ENCODE measurements around the gene SFMBT2.

Gene SFMBT2

GRCh38 chr10:7409045-7409731, 1.6 kb downstream of the SFMBT2 start:
- H3K9ac ChIP-seq (ENCODE audit: insufficient read length), result no peak overlapping the region
- no peak for TF ChIP-seq EZH2 (IDR thresholded peaks at IDR 0.05)
- no peak for TF ChIP-seq POLR2AphosphoS5 (IDR thresholded peaks at IDR 0.05; ENCODE audit: borderline replicate concordance, low read depth, low read length)
- TF ChIP-seq FOXP2 (optimal IDR thresholded peaks at IDR 0.05; ENCODE audit: control extremely low read depth, extremely low read length, insufficient read depth), result no peak
- no peaks in the 10 kb centered on the region for H3K9me3 ChIP-seq (ENCODE audit: low read depth, low read length)
- DNase-seq (ENCODE audit: low read depth, low spot score), result no peak
- no peak overlapping the region for H3K27ac ChIP-seq
- peak overlapping the region; percentile 77 for H3K4me3 ChIP-seq
- H3K36me3 ChIP-seq (ENCODE audit: insufficient read depth, low read length), result no peaks in the 10 kb centered on the region

GRCh38 chr10:7408291-7409044, 2.4 kb downstream of the SFMBT2 start:
- H3K27ac ChIP-seq, result no peak overlapping the region
- peak overlapping the region; percentile 77 for H3K4me3 ChIP-seq
- TF ChIP-seq FOXP2 (optimal IDR thresholded peaks at IDR 0.05; ENCODE audit: control extremely low read depth, extremely low read length, insufficient read depth), result no peak
- TF ChIP-seq EZH2 (IDR thresholded peaks at IDR 0.05), result no peak
- no peak for TF ChIP-seq POLR2AphosphoS5 (IDR thresholded peaks at IDR 0.05; ENCODE audit: borderline replicate concordance, low read depth, low read length)
- H3K36me3 ChIP-seq (ENCODE audit: insufficient read depth, low read length), result no peaks in the 10 kb centered on the region
- DNase-seq (ENCODE audit: low read depth, low spot score), result no peak
- H3K9me3 ChIP-seq (ENCODE audit: low read depth, low read length), result no peaks in the 10 kb centered on the region
- no peak overlapping the region for H3K9ac ChIP-seq (ENCODE audit: insufficient read length)

GRCh38 chr10:7407368-7408290, 3.2 kb downstream of the SFMBT2 start:
- Histone ChIP-seq H3K4me3 (peak overlapping the region; percentile 77; the same call in 1 of the 2 replicates), H3K27ac (no peak overlapping the region), H3K9me3 (ENCODE audit: low read depth, low read length) (no peaks in the 10 kb centered on the region), H3K9ac (ENCODE audit: insufficient read length) (no peak overlapping the region), H3K36me3 (ENCODE audit: insufficient read depth, low read length) (no peaks in the 10 kb centered on the region)
- no peak for DNase-seq (ENCODE audit: low read depth, low spot score)
- TF ChIP-seq POLR2AphosphoS5 (IDR thresholded peaks at IDR 0.05; ENCODE audit: borderline replicate concordance, low read depth, low read length), result no peak

- Histone ChIP-seq H3K4me3 (no peak overlapping the region), H3K9me3 (ENCODE audit: low read depth, low read length) (no peaks in the 10 kb centered on the region), H3K27ac (no peak overlapping the region), H3K9ac (ENCODE audit: insufficient read length) (no peak overlapping the region), H3K36me3 (ENCODE audit: insufficient read depth, low read length) (no peaks in the 10 kb centered on the region)
- TF ChIP-seq POLR2AphosphoS5 (IDR thresholded peaks at IDR 0.05; ENCODE audit: borderline replicate concordance, low read depth, low read length) (no peak), EZH2 (IDR thresholded peaks at IDR 0.05) (no peak), FOXP2 (optimal IDR thresholded peaks at IDR 0.05; ENCODE audit: control extremely low read depth, extremely low read length, insufficient read depth) (no peak)
- DNase-seq (ENCODE audit: low read depth, low spot score), result no peak
These were observed 4.0 kb downstream of the SFMBT2 start for GRCh38 chr10:7406712-7407333.

GRCh38 chr10:7405637-7406036, 5.2 kb downstream of the SFMBT2 start:
- no peak overlapping the region for H3K4me3 ChIP-seq
- no peak overlapping the region for H3K9ac ChIP-seq (ENCODE audit: insufficient read length)
- TF ChIP-seq POLR2AphosphoS5 (IDR thresholded peaks at IDR 0.05; ENCODE audit: borderline replicate concordance, low read depth, low read length) (no peak), EZH2 (IDR thresholded peaks at IDR 0.05) (no peak), FOXP2 (optimal IDR thresholded peaks at IDR 0.05; ENCODE audit: control extremely low read depth, extremely low read length, insufficient read depth) (no peak)
- H3K27ac ChIP-seq, result no peak overlapping the region
- H3K9me3 ChIP-seq (ENCODE audit: low read depth, low read length), result no peaks in the 10 kb centered on the region
- no peak for DNase-seq (ENCODE audit: low read depth, low spot score)
- no peaks in the 10 kb centered on the region for H3K36me3 ChIP-seq (ENCODE audit: insufficient read depth, low read length)

GRCh38 chr10:7403620-7404019, 7.2 kb downstream of the SFMBT2 start:
- Histone ChIP-seq H3K4me3 (no peak overlapping the region), H3K9me3 (ENCODE audit: low read depth, low read length) (no peaks in the 10 kb centered on the region), H3K27ac (no peak overlapping the region), H3K9ac (ENCODE audit: insufficient read length) (no peak overlapping the region), H3K36me3 (ENCODE audit: insufficient read depth, low read length) (no peaks in the 10 kb centered on the region)
- DNase-seq (ENCODE audit: low read depth, low spot score), result no peak
- TF ChIP-seq EZH2 (IDR thresholded peaks at IDR 0.05) (no peak), FOXP2 (optimal IDR thresholded peaks at IDR 0.05; ENCODE audit: control extremely low read depth, extremely low read length, insufficient read depth) (no peak), POLR2AphosphoS5 (IDR thresholded peaks at IDR 0.05; ENCODE audit: borderline replicate concordance, low read depth, low read length) (no peak)

- Histone ChIP-seq H3K4me3 (no peak overlapping the region), H3K27ac (no peak overlapping the region), H3K36me3 (ENCODE audit: insufficient read depth, low read length) (no peaks in the 10 kb centered on the region), H3K9ac (ENCODE audit: insufficient read length) (no peak overlapping the region), H3K9me3 (ENCODE audit: low read depth, low read length) (no peaks in the 10 kb centered on the region)
- DNase-seq (ENCODE audit: low read depth, low spot score), result no peak
- TF ChIP-seq FOXP2 (optimal IDR thresholded peaks at IDR 0.05; ENCODE audit: control extremely low read depth, extremely low read length, insufficient read depth) (no peak), EZH2 (IDR thresholded peaks at IDR 0.05) (no peak), POLR2AphosphoS5 (IDR thresholded peaks at IDR 0.05; ENCODE audit: borderline replicate concordance, low read depth, low read length) (no peak)
These were observed 9.1 kb downstream of the SFMBT2 start for GRCh38 chr10:7401782-7402181.

Measured in SK-N-MC (cell line).